ENCODE data around the gene ZNF888. TPM values are rescaled to one million over a fixed set of nuclear protein-coding genes. Genes with fewer than 3 reads are reported as not detected.

Gene ZNF888
- total and polyA plus RNA-seq, 9 of the 15 experiments (the other 6 are each of a cell fraction or from before 2014, with no cell fraction given), result 1.6 to 13.3 (median 9.9) TPM

- TF ChIP-seq VEZF1 (CRISPR knock-in tag; IDR thresholded peaks at IDR 0.05) (peak; percentile 68), SMAD2 (IDR thresholded peaks at IDR 0.05; ENCODE audit: low read depth, low read length) (no peak), THAP12 (CRISPR knock-in tag; IDR thresholded peaks at IDR 0.05) (no peak), FOXK1 (CRISPR knock-in tag; IDR thresholded peaks at IDR 0.05; ENCODE audit: borderline replicate concordance) (peak; percentile 45; the same call in 1 of the 2 replicates), ZBTB12 (CRISPR knock-in tag; IDR thresholded peaks at IDR 0.05) (no peak), ZNF639 (CRISPR knock-in tag; conservative IDR thresholded peaks at IDR 0.05 in 1 of 2, IDR thresholded peaks at IDR 0.05 in 1 of 2) (peak in 1 of 2 experiments; percentile 96; a peak in 2 of 4 replicates), TCF7 (IDR thresholded peaks at IDR 0.05; ENCODE audit: borderline replicate concordance) (peak; percentile 76; the same call in 1 of the 2 replicates), DPF2 (IDR thresholded peaks at IDR 0.05) (peak; percentile 98), MITF (IDR thresholded peaks at IDR 0.05) (peak; percentile 55; the same call in 1 of the 2 replicates), NR0B1 (IDR thresholded peaks at IDR 0.05; ENCODE audit: partially characterized antibody) (no peak), NFXL1 (CRISPR knock-in tag; IDR thresholded peaks at IDR 0.05) (no peak), POLR2A (conservative IDR thresholded peaks at IDR 0.05) (no peak), SUPT5H (IDR thresholded peaks at IDR 0.05) (no peak)
These were observed 13.1 kb upstream of the ZNF888 start (continued) for GRCh38 chr19:52936151-52936953.
